ENCODE measurements around the gene SRGAP1.
A peak's percentile ranks its signal among the peaks of the same experiment; 100 is the strongest.
"Not testable (repeated sequence)": the region's sequence is repeated elsewhere in the genome, so short reads cannot be mapped to it uniquely, and the experiment has no call there.

The SRGAP1 gene

DNA sequence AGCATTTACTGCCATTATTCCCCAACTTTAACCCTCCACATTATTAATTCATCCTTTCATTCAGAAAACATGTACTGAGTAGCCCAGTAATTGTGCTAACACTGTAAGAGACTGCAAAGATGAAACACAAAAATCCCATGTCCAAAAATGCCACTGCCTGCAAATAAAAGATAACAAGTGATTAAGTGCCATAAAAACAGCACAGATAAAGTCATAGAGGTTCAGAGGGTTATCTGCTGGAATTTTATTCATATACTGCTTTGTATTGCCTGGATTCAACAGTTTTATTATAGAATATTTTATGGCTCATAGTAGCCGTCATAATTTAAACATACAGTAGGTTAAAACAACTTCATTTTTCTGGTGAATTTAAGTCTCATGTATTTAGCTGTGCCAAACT lies 199.7 kb downstream of the SRGAP1 start:
- DNase-seq (ENCODE audit: low read depth, low spot score), result no peak

DNA sequence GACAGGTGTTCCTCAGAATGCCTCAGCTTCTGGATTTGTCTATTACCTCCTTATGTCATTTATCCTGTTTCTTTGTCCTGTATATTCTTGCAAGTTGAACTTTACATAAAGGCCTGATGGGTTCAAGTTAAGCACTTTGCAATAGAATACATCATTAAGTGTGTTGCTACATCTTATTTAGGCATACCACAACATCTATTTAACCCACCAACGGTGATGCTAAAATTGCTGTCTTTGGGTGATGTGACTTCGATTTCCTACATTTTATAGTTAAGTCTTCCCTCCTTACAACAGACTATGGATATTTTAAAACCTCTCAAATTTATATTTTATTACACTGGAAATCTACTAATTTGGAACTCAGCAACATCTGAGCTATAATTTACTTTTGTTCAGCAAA lies 206.6 kb downstream of the SRGAP1 start:
- no peak for DNase-seq (ENCODE audit: low read depth, low spot score)

DNA sequence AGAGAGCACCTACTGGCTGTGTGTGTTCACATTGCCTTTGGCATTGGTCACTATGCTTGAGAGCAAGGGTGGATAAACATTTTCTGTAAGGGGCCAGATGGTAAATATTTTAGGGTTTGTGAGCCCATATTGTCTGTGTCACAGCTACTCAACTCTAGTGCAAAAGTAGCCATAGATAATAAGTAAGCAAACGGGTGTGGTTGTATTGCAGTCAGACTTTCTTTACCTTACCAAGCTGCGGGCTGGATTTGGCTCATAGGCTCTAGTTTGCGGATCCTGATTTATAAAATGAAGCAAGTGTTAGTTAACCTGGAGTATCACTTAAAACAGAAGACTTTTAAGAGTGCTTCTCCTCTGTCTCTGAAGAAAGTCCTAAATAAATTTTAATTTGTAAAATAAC lies 208.6 kb downstream of the SRGAP1 start:
- no peak for DNase-seq (ENCODE audit: low read depth, low spot score)

DNA sequence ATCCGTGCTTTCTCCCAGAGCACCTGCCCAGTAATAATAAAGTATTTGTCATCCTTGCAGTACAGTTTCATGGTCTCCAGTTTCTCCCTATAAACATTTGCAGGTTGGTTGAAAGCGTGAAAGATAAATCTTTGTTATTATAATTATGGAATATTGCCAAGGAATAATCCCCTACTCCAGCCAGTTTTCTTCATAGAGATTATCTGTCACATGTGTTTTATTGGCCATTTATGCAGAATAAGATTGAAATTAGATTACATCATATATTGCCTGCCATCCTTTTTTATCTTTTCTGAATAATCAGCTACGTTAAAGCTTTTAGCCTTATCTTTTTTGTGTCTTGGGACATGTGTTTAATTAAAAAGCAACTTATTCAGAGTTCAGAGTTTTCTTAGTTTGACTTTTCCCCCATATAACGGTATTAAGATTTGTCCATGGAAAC lies 209.6 kb downstream of the SRGAP1 start:
- DNase-seq (ENCODE audit: low read depth, low spot score), result no peak

DNA sequence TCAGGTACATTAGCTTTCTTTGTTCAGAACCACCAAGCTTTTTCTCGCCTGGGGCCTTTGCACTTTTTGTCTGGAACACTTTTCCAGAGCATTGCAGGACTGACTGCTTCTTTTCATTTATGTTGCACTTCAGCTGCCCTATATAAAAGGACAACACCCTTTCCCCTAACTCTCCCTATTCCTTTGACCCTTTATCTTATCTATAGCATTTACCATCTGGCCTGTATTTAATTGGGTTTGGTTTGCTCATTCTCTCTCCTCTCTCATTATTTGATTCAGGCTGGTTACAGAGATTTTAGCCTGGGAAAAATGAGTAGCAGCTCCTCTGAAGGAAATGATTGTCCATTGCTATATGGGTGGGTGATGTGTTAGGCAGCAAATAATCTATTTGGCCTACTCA lies 212.2 kb downstream of the SRGAP1 start:
- DNase-seq (ENCODE audit: low read depth, low spot score), result no peak

DNA sequence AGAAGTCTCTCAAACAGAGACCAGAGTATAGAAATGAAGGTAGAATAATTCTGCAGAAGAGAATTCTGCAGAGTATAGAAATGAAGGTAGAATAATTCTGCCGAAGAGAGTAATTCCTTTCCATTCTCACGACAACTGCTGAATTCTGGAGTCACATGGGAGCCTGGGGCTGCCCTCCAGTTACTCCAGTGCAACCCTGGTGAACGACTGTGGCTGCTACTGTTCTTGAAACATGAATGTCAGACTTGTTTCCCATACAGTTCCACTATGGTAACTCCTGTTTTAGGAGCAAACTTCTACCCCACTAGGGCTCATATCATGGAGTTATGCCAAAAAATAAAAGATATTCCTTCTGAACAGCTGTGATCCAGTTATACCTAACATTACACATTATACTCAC lies 213.2 kb downstream of the SRGAP1 start:
- DNase-seq (ENCODE audit: low read depth, low spot score), result no peak

DNA sequence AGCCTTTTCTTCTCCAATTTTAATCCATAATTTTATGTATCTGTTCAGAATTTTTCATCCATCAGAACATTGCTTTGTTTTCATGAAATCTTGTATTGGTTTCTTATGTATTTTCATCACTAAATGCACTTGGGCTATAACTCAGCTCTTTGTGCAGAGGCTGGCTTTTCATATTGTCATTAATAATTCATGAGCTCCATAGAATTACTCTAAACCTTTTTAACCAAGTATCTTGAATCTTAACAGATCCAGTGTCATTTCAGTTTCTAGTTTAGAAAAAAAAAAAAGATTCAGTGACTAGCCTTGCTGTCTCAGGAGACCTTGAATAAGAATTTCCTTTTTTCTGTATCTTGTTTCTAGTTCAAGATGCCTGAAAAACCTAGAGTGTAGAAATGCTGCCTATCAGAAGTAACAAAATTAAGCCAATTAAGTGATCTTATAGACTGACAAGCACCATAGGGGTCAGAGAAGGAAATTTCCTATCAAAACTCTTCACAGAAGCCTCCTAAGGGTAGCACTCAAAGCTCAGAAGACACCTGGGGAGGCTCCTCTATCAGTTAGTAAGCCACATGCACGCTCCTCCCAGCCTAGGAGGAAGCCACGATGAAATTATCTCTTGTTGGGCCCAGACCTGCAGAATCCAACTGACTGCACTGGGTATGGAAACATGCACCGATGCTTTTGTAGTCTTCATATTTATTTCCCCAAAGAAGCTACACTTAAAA lies 214.2 kb downstream of the SRGAP1 start:
- no peak for DNase-seq (ENCODE audit: low read depth, low spot score)

DNA sequence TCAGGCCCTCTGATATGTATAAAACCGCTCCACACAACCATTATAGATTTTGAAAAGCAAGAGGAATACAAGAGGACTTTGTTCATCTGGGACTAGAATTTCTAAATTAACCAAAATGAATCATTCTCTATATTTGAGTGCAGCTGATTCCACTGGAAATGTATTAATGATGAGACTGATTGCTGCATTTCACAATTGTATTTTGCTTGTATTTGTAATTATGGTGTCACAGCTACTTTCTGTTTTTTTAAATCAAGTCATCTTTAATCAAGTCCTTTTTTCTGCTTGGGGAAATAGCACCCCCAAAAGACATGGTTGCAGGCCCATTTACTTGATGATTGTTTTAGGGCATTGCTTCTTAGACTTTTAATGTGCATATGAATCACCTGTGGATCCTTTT lies 215.2 kb downstream of the SRGAP1 start:
- DNase-seq (ENCODE audit: low read depth, low spot score), result no peak

DNA sequence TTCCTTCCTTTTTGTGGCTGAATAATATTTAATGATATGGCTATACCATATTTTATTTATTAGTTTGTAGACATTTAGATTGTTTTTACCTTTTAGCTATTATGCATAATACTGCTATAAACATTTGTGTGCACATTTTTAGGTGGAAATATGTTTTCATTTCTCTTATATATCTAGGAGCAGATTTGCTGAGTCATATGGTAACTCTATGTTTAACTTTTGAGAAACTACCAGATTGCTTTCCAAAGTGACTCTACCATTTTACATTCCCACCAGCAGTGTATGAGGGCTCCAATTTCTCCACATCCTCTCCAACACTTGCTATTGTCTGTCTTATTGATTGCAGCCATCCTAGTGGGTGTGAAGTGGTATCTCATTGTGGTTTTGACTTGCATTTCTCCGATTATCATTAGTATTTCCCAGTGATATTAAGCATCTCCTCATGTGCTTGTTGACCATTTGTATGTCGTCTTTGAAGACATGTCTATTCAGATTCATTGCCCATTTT lies 217.4 kb downstream of the SRGAP1 start:
- no peak for DNase-seq (ENCODE audit: low read depth, low spot score)

DNA sequence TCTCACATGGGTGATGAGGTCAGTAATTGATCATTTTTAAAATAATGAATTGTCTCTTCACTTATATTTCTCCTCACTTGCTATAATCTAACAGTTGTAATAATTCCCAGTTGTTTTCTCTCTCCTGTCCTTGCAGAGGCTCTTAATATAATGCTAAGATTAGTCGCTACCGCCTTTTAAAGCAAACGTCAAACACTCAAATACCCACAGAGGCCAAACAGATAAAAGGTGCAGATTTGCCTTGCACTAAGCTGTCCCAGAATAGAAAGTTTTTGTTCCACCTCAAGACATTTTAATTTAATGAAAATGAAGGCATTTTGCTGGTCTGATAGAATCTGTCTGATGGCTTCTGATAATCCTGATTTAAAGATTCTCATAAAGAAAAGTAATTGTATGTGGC lies 218.6 kb downstream of the SRGAP1 start:
- DNase-seq (ENCODE audit: low read depth, low spot score), result no peak

DNA sequence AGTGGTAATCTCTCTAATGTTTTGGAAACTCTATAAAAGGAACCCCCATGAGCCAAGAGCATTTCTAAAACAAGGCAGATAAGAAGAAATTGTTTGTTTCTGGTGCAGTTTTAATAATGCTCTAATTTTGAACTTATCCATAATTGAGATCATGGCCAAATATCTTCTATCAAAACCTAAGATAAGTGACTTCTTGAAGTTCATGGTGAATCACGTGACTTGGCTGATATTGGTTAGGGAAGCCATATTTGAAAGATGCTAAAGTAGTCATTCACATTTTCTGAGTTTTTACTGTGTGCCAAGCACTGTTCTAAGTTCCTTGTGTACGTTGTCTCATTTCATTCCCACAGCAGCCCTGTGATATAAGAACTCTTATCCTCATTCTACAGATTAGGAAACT lies 219.7 kb downstream of the SRGAP1 start:
- no peak for DNase-seq (ENCODE audit: low read depth, low spot score)

DNA sequence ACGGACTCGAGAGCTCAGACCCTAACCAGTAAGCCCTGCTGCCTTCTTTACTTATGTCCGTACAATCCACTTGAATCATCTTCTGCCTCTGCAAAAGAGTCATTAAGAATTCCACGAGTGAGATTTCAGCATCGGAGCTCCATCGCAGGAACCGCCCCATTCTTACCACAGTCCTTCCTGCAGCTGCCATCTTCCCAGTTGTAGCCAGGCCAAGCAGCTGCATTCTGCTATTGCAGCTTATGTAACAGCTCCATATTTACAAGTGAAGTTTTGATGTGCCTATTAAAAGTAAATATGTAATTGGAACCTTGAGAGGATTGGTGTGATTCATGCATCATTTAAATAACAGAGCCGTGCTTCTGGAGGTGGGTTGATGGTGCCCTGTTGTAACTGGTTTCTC lies 220.2 kb downstream of the SRGAP1 start:
- no peak for DNase-seq (ENCODE audit: low read depth, low spot score)

DNA sequence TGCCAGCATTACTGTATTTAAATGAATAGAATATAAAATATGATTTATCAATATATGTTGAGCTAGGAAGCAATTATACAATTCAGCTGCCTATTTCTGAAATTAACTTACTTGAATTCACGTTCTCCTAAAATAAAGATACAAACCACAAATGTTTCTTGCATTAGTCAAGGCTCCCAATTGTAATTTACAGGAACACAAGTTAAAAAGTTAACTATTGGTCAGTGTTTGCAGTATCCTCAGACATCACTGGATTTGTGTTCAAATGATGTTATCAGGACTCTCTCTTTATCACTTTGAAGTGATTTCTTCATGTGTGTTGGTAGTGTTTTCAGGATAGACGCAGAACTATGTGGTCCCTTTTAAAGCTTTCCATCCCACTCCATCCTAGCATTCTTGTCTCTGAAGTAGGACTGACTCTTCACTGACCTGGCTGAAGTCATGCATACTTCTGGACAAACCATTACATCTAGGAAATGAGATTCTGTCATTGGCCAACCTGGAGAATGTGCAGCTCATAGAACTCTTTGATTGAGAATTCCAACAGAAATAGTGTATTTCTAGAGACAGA lies 221.5 kb downstream of the SRGAP1 start:
- DNase-seq (ENCODE audit: low read depth, low spot score), result no peak

DNA sequence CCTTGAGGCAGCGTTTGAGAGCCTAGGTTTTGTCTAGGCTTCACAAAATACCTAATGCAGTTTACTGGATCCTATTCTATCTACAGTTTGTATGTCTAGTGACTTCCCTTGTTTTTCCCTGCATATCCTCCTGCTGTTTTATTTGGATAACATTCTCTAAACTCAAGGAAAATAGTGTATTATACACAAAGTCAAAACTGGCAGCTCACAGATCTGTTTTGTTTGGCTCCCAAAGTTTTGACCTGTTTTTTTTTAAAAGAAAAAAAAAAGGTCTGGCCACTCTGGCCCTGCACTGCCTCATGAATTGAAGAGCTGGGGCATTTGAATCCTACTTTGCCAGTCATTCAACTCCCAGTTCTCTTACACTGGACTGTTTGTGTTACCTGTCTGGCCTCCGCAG lies 222.3 kb downstream of the SRGAP1 start:
- DNase-seq (ENCODE audit: low read depth, low spot score), result peak; percentile 45

DNA sequence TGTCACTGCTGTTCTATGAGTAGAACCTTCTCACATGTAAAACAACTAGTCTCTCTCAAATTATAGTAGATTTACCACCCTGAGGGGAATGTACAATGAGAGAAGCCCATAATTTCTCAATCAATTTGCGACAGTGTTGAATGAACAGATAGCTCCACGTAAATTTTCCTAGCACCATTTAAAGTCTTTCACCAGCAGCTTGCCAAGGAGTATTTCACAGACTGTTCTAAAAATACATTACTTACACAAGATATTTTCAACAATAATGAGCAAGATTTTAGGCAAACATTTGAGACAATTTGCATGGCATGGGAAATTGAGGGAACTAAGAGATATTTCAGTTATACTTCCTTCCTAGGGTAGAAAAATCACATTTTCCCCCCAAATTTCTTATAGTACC lies 226.0 kb downstream of the SRGAP1 start:
- no peak for DNase-seq (ENCODE audit: low read depth, low spot score)

DNA sequence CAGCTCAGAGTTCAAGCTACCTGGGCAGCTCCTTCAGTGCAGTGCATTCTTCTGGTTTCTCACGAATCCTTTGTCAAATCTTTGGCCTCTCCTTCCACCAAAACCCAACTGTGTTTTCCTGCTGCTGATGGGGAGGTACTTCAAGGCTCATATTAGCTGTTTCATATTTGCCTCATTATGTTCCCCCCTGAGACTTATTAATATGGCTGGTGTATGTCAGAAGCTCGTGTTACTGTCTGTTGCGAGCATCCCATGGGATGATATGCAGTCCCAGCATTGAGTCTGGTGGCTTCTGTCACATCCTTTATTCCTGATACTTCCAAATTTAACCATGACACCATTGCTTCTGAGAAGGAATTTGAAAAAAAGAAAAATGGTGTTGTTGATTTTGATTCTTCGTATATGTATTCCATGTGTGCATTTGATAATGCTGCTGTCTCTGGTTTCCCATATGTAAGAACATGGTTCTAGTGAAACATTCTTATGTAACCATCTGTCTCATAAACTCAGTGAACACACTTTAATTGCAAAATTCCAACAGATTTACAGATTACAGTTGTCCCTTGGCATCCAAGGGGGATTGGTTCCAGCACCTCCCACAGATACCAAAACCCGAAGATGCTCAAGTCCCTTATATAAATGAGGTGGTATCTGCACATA lies 228.5 kb downstream of the SRGAP1 start:
- DNase-seq (ENCODE audit: low read depth, low spot score), result no peak

DNA sequence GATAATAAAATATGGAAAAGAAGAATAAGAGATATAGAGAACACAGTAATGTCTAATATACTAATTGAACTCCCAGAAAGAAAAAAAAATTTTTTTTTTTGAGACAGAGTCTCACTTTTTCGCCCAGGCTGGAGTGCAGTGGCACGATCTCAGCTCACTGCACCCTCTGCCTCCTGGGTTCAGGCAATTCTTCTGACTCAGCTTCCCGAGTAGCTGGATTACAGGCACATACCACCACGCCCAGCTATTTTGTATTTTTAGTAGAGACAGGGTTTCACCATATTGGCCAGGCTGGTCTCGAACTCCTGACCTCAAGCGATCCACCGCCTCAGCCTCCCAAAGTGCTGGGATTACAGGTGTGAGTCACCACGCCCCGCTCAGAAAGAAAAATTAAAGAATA lies 232.1 kb downstream of the SRGAP1 start:
- not testable (repeated sequence) for DNase-seq (ENCODE audit: low read depth, low spot score)

DNA sequence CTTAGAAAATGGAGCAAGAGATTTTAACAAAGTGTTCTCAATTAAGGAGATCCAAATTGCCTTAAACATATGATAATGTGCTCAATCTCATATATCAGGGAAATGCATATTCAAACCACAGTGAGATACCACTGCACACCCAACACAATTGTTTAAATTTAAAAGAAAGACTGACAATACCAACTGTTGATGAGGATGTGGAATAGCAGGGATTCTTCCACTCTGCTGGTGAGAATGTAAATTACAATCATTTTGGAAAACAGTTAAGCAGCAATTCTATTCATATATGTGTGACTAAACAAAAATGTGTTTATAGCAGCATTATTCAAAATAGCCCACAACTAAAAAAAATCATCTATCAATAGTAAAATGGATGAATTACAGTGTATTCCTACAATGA lies 233.4 kb downstream of the SRGAP1 start:
- no peak for DNase-seq (ENCODE audit: low read depth, low spot score)

DNA sequence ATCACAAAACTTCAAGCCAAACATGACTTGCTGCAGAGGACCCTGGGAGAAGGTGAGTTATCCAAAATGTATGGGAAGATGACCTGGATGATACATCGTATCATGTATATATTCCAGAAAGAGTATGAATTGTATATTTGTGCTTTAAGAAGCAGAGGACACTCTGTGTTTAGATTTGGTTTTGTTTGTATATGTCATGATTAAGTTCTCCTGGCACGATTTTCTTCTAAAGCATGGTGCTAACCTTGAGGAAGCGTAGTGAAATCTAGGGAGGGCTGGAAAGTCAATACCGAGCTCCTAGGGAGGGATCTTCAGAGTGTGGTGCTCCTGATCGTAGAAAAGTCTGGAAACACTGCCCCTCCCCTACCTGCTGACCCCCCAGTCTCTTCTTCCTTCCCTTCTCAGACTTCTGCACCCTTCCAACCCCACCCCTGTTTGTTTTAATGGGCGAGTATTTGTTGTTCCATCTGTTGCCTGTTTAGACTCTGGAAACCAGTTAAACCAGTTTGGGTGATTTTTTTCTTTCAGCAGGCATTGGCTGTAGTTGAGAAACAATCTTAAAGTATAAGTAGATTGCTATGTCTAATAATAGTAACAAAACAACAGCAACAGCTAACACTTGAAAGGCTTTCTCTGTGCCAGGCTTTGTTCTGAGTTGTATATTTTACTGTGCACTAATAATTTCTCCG lies 236.0 kb downstream of the SRGAP1 start:
- no peak for DNase-seq (ENCODE audit: low read depth, low spot score)

DNA sequence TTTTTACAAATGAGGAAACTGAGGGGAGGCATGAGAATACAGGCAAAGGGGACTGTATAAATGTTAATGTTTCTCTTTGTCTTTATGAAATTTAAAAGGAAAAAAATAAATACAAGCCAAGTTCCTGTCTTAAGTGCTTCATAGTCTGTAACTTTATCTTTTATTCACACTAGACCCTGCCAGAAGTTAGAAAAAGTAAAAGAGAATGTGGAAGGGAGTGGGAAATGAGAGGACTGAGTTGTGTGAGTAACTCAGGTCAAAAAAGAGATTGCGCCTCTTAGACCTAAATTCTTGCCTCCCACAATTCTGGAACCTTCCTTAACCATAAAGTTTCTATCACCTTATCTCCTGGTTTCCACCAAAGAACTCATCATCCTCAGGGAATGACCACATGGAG lies 236.5 kb downstream of the SRGAP1 start:
- DNase-seq (ENCODE audit: low read depth, low spot score), result no peak

DNA sequence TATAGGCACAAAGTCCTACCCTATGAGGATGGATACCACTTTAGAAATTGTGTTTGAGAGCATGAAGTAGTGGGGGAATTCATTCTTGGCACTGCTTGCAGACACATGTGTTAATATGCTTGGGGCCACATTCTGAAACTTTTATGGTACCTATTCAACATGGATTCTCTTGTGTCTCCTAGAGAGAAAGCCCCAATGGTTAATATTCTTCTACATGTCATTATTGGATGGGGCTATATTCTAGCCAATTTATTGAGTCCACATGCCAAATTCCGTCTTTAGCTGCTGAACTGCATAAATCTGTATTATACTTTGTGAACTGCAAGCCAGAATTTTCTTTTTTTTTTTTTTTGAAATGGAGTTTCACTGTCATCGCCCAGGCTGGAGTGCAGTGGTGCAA lies 237.6 kb downstream of the SRGAP1 start:
- DNase-seq (ENCODE audit: low read depth, low spot score), result no peak

DNA sequence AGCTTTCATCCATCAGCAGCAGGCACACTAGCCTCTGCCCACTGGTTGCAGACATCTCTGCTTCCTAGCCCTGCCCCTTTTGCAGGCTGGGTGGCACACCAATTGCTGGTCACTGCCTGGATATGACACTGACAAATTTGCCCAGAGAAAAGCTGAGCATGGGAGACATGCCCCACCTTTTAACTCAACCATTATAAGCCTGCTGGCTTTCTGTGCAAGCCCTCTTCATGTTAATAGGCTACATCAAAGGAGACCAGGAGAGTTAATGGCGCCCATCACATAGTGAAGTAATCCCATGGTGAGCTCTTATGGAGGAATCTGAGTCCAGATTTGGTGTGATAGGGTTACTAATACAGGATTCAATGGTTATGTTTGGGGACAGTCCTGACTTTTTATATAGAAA lies 238.4 kb downstream of the SRGAP1 start:
- no peak for DNase-seq (ENCODE audit: low read depth, low spot score)

Data from smooth muscle cell of the brain vasculature (primary cell).